GM19468 (cell line): ENCODE data around the gene ANTXR2.

ENCODE experiments used
- ATAC-seq: cut with Tn5 transposase; IDR thresholded peaks from one replicate; pipeline ENCODE4 v1.9.1; 2021; ENCODE audit warnings: mild to moderate bottlenecking, moderate library complexity, moderate number of reproducible peaks; ENCODE audit not compliant: unreplicated experiment; ENCODE audit errors: extremely low read depth

ANTXR2 gene

DNA sequence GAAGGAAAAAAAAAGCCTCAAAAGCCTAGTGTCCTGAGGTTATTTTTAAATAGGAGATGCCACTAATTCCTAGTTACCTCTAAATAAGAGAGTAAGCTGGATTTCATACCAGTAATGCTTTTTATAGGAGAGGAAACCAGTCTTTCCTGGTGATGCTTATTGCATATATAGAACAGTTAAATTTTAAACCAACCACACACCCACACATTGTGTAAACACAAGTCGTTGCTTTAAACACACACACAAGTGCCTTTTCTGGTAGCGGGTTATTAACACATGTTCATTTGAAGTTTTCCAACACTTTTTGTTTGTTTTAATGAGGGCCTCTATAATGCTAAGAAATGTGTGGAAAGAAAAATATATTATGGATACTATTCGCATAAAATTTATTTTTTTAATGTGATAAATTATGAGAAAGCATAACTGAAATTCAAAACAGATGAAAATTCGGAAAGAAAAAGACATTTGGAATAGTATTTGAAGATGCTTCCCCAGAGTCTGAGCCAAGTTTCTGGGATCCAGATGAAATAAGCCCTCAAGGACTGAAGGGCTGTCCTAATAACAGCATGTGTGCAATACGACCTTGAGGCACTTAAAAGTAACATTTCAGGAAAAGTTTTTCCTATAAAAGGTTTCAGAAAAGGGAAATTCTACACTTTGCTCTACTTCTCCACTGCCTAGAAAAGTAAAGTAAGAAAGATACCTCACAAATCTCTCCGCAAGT lies 2.0 kb downstream of the ANTXR2 start:
- ATAC-seq = no peak

DNA sequence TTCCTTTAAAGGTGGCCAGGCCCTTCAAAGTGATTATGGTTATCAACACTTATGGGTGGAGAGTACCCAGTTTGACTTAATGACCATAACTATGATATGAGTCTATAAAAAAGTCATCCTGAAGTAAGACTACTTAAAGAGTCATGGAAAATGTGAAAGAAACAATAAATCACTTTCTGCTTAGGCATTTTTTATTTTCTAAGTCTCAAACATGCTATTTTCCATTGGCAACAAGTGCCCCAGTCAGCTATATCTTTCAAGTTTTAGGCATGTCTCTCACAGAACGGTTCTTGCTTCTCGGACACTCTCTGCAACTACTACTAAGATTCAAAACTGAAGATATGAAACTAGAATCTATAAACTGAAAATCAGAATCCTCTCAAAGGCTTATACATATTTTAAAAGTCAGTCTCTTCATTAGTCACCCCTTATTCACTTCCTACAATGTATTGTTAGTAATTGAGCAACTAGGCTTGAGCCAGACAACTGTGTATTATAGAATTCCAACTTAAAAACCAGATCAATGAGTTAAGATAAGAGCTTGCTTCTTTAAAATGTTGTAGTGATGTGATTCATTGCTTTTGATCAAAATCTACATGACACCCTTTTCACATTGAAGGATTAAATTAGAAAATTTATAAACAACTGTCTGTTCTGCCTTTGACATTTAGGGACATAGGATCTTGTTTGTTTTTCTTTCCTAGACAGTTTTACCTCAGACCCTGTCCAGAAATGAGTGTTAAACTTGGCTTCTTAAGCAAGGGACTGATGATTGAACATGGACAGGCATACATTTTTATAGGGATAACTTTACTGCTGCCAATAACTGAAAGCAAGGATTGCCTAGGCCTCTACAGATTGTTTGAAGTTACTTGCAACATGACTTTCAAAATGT lies 2.9 kb downstream of the ANTXR2 start:
- no peak for ATAC-seq

DNA sequence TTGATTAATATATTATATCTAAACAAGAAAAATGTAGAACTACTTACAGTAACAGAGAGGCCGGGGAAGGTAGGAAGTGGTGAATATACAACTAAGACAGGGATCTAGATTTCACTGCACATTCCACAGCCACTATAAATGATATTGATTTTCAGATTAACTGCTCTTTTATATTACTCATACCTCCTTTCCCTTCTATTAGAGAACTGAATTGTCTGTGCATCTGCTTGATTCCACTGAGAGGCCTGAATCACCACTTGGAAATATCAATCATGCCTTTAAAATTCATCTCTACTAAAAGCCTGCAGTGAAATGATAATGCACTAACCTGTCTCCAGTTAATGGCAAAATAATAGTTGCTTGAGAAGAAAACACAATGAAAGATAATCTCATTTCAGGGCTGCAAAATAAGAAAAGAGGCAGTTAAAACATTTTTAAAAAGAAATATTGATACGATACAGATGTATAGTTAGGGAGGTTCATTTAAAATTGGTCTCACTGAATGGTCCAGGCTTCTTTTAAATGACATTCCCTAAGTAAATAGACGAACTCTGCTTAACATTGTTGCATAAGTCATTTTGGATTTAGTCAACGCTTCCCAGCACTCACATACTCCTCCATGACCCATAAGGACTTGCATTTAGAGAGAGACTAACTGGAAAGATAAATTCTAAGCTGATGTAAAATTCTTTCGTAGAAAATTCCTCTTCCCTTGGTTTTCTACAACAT lies 3.8 kb downstream of the ANTXR2 start:
- no peak for ATAC-seq

DNA sequence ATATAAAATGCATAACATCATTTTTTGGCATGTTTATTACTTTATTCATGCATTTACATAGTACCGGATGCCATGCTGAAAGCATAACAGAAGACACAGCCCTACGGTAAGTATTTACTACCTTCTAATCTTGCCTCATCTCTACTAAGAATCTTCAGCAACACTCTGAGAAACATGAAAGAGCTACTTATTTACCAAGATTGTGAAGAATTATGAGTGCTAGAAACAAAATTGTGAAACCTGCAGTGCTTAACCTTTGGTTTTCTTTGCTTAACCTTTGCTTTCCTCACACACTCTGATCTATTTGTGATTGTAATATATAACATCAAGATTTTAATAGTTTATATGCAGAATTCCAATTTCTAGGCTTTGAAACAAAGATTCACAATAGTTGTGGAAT lies 7.4 kb downstream of the ANTXR2 start:
- ATAC-seq = no peak

GRCh38 chr4:80062527-80062926 lies 10.5 kb downstream of the ANTXR2 start:
- ATAC-seq = no peak

GRCh38 chr4:80060804-80061203 lies 12.2 kb downstream of the ANTXR2 start:
- ATAC-seq = no peak

GRCh38 chr4:80058740-80059139 lies 14.3 kb downstream of the ANTXR2 start:
- peak; percentile 100 for ATAC-seq

GRCh38 chr4:80054375-80054774 lies 18.7 kb downstream of the ANTXR2 start:
- ATAC-seq = no peak

DNA sequence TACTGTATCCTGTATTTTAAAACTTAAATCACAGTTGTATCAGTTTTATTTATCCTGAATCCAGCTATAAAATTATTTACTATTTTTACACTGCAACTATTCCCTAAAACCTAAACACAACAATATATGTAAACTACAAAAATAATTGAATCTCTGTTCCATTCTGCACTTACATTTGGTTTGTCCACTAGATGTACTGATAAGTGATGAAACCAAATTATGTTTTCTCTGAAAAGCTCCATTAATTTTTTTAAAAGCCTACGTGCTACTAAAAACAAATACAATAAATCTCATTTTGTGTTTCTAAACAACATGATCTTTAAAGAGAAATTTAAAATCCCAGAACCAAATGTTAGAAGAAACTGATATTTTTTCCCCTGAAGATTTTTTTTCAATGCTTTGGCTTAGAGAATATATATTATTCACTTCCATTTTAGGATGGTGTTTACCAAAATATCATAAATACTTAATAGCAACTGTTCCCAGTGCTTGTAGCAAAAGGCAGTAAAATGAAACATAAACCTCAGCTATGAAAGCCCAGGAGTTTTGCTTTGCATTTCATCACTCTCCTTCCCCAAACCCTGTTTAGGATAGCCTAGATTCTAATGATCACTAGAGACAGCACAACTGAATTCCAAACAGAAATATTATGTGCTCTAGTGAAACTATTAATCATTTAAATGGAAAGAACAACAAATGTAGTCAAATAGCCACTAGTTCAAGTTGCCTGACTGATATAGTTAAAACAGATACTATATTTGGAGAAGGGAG lies 19.7 kb downstream of the ANTXR2 start:
- ATAC-seq = no peak

DNA sequence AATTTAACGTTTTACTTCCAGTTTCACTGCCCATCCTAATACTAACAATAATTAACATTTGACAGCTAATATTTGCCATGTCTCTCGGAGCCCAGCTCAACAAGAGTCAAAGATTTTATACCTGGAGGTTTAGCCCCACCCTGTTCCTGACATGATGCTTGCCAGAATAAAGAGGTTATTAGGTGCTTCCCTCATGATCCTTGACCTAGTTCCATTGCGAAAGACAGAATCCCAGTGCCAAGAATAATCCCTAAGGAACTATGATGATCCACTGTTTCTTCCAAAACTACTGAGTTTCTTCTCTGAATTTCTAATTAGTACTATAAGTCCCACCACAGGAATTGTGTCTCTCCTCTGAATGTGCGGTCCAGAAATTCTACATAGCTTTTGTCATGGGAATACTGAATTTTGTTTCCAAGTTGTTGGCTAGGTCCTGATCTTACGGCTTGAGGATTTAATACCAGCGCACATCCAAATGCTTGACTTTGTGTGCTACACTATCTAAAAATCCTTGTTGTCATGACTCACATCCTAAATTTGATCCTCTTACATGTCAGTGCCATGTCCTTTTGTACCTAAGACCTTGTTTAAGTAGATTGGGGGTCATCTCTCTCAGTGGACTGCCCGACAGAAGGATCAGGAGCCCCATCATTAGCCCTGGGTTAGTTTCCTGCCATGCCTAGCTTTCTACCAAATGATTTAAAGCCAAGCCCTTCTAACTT lies 23.1 kb downstream of the ANTXR2 start:
- no peak for ATAC-seq

DNA sequence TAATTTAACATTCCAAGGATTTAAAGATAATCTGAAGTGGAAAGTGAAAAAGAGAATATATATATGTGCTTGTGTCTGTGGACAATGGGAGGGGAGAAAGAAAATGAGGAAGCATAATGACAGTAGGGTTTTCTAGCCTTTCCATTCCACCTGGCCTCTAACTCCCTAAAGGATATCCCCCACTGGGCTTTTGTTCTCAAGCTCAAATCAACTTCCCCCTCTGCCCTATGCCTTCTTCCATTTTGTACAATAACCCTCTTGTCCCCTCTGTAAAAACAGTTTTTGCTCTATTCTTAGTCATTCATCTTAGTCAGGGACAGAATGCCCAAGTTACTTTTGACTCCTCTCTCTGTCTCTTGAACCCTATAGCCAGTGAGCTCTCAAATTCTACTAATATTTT lies 23.6 kb downstream of the ANTXR2 start:
- ATAC-seq = no peak

DNA sequence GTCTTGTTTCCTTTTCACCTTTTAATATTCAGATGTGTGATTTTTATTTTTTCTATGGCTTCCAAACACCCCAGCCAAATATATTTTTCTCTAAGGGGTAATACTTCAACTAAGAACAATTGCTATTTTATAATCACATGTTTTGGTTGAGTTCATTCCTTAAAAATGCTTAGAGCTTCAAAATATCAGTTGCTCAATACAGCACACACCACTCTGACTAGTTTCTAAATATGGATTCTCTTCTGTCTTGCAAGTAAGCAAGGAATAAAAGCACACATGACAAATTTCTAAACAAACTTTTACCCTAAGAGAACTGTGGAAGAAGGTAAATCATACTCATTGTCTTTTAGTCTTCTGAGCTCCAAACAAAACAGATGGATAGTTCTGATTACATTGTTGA lies 27.2 kb downstream of the ANTXR2 start:
- no peak for ATAC-seq

DNA sequence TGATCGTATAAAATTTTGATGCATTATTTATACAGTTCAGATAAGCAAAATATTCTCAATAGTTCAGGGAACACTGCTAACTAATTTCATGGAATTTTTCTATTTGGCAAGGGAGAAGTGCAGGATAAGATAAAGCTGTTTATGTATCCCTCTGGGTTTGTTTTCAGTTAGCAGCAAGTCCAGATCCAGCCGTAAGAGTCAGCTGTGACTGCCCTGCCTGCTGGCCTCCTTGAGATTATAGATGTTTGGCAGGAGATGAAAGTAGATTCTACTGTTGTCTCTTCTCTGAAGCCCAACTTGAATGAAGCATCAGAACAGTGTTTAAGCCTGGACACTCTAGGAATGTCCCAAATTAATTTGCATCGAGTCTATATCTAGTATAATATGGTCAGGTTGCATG lies 29.5 kb downstream of the ANTXR2 start:
- ATAC-seq = no peak

GRCh38 chr4:80042821-80043220 lies 30.2 kb downstream of the ANTXR2 start:
- ATAC-seq = no peak

GRCh38 chr4:80037864-80038263 lies 35.2 kb downstream of the ANTXR2 start:
- no peak for ATAC-seq

DNA sequence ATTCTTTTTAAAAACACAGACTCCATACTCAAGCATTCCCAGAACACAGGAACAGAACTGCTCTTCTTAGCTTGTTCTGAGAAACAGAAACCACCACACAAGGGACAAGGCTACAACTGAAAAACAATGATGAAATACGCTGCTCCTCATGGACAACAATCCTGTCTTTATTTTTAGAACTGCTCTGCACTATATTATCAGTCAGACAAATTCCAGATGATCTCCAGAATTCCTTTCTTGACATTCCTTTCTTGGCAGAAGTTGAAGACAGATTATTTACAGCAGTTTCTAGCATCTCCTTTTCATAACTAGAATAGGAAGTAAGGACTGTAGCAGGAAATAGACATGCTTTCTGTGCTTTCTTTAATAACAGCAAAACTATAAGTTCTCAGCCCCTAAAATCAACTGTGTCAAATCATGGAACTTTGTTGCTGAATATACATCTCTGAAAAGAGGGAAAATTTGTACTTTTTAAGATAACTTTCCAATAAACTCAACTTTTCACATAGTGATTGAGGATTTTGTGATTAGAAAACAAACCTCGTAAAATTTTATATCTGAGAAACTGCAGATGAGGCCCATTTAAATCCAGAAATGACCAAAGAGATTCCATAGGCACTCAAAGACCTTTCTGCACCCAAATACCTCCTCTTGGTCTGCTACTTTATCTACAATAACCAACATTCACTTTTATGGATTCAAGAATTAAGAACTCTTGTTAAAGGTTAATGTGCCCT lies 35.9 kb downstream of the ANTXR2 start:
- no peak for ATAC-seq

DNA sequence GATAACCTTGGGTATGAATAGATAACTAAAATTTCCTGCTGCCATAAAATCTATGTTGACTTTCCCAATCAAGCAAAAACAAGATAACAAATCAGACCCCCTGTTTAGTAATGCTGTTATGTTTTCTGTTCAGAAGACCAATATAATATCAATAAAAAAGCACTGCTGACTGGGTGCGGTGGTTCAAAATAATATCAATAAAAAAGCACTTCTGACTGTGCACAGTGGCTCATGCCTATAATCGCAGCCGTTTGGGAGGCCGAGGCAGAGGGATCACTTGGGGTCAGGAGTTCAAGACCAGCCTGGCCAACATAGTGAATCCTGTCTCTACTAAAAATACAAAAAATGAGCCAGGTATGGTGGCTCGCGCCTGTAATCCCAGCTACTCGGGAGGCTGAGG lies 36.7 kb downstream of the ANTXR2 start:
- ATAC-seq = no peak

- ATAC-seq = no peak
These were observed 37.7 kb downstream of the ANTXR2 start for GRCh38 chr4:80035336-80035735.

DNA sequence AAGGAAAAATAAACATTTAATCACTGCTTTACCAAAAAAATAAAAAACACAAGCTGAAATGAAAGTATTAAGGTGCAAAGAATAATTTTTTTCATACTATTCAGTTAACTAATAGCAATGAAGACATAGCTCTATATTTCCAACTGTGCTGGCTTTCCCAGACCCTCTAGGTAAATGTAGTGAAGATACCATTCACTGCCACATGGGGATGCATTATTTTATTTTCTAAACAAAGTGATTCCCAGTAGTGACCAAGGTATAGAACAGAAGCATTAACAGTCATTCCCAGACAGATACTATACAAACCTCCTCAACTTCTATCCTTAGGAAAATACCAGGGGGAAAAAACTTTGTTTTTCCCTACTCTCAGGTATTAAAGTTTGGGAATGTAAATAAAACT lies 39.4 kb downstream of the ANTXR2 start:
- no peak for ATAC-seq
